Head of caudate nucleus (tissue), 42 donors: ENCODE results near the gene ZFHX2.

Experiments used
- DNase-seq, 42 donors: peaks; one replicate each; pipeline versions ENCODE4 v3.0.0 to v3.0.0-alpha.2; 2020 to 2021; ENCODE audit warnings: mixed read lengths in 7 of 42
- intact Hi-C: fragments of 100-400 bp; cut with DNase I; formaldehyde crosslinking; loops from one replicate; pipeline ENCODE4 v1.15.0; 2022

ZFHX2 gene

GRCh38 chr14:23532658-23533057 lies 18.9 kb downstream of the ZFHX2 start:
- no peak for DNase-seq
- intact Hi-C loops, result no loop called here

- DNase-seq, result no peak
- intact Hi-C loops, result no loop called here
These were observed 20.2 kb downstream of the ZFHX2 start for GRCh38 chr14:23531391-23531790.

DNA sequence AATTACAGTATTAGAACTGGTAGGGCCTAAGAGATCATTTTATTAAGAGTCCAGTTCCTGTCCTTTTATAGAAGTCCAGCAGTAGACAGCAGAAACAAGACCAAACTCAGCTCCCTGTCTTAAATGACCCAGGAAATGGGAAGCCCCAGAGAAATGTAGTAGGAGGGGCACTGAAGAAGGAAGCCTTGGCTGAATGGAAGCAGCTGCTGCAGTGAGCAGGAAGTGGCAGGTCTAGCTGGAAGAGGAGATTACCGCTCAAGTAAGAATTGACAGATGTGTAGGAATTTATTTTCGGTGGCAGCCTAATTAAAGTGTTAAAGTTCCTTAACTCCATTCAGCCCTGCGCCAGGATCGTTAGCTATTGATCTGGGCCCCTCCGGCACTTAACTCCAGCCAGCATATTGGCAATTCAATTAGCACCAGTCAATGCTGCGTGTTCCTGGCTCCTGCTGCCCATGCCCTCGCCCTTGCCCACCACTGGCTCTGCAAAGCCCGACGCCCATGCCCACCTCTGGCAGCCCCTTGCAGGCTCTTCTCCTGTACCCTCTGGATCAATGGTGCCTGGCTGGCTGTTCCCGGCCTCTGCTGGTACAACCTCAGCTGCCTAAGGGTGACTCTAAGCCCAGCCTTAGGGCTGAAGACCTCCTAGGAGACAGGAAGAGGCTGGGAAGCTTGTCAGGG lies 21.1 kb downstream of the ZFHX2 start:
- intact Hi-C loops, result no loop called here
- peak in 1 of 42 donors; percentile 15 for DNase-seq

GRCh38 chr14:23529016-23529415 lies 22.5 kb downstream of the ZFHX2 start:
- no peak for DNase-seq
- intact Hi-C loops, result no loop called here

GRCh38 chr14:23528555-23528954 lies 23.0 kb downstream of the ZFHX2 start:
- peak in 8 of 42 donors; percentile 35 to 59 (median 44) for DNase-seq
- intact Hi-C loops, result no loop called here

DNA sequence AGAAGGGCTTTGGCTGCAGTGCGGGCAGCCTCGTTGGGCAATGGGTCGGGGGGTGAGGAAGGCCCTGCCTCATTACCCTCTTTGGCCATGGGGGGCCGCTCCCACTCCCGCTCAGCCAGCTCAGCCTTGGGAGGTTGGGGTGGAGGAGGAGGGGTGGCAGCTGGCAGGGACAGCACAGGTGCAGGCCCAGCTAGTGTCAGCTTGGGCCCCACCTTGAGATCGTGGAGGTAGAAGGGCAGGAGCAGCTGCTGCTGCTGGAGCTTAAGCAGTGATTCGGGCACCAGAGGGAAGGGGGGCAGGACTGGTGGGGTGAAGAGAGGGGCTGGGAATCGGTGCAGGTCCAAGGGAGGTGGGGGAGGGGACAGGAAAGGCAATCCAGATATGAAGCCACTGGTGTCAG lies 26.0 kb downstream of the ZFHX2 start:
- peak in 1 of 42 donors; percentile 16 for DNase-seq
- intact Hi-C loops, result no loop called here

- intact Hi-C loops, result no loop called here
- DNase-seq, result peak in 1 of 42 donors; percentile 20
These were observed 26.6 kb downstream of the ZFHX2 start for GRCh38 chr14:23524954-23525353.

- intact Hi-C loops, result no loop called here
- peak in 1 of 42 donors; percentile 15 for DNase-seq
These were observed 28.1 kb downstream of the ZFHX2 start for GRCh38 chr14:23523229-23524016.

DNA sequence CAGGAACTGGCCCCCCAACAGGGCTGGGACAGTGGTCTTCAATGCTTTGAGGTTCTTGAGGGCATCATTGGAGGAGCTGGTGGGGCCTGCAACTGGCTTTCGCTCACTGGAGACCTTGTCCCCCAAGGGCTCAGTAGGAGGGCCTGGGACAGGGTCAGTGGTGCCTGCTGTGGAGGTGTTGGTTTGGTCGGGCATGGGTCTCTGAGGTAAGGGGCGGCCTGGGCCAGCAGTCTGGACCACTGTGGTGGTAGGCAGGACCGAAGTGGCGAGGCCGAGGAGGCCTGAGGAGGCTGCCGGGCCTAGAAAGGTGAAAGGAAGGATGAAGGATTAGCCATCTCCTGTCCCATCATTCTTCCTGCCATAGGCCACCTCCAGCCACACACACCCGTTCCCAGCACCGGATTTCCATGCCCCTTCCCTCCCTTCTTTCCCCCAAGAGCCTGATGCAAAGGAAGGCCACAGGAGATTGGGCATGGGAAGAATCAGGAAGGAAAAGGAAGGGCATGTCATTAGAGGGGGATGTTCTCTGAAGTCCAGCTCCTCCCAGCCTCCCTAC lies 28.8 kb downstream of the ZFHX2 start:
- DNase-seq, result no peak
- intact Hi-C loops, result no loop called here

DNA sequence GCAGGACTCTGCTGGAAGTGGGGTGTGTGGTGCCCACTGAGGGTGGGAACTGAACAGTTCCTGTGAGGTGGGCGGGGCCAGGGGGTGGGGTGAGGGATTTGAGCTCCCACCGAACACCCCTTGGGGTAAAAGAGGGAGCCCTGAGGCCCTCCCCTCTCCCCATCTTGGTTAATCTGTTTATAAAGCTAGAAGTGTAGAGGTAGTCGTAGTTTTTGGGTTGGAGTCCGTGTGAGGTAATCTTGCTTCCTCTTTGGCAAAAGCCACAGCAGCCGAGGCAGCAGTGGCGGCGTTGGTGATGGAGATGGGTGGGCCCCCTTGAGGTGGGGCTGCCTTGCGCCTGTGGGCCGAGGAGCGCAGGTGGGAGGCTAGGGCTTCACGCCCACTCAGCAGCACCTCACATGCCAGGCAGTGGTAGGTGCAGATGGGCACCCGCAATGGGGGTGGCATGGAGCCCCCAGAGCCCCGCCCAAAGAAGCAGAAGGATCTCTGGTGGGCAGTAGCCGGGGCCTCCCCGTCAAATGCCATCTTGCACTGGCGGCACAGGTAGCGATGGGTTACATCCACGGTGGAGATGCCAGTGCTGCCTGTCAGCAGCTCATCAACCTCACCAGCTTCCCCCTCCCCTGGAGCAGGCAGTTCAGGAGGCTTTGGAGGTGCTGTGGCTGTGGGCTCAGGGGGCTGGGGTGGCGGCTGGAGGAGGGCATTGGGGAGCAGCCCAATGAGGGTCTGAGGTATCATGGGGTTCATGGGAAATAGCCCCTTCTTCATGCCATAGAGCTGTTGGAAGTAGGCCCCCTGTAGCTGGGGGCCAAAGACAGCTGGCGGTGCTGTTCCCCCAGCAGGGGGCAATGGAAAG lies 29.6 kb downstream of the ZFHX2 start:
- peak in 1 of 42 donors; percentile 25 for DNase-seq

DNA sequence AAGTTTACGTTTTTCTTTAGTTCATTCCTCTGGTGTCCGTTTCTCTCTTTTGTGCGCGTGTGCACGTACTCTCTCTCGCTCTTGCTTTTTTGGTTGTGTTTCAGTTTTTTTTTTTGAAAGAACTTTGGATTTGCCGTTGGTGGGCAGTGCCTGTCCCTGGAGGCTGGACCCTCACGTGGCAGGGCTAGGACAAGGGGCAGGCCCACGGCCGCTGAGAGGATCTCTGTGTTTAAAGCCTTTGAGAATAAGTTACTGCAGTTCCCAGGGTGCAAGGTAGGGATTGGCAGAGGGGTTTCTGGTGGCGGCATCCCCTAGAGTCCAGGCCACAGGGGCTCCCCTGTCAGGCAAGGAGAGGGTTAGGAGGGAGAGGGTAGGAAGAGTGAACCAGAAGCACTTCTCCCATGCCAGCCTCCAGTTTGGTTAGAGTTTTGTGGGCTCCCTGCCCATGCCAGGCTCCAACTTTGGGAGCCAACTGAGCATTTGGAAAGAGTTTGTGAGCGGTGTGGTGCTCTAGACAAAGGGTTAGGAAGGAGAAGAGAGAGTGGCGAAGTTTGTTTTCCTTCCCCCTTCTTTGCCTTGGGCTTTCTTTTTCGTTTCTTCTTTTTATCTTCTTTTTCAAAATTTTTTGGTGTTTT lies 30.5 kb downstream of the ZFHX2 start:
- intact Hi-C loops, result no loop called here
- DNase-seq, result peak in 2 of 42 donors; percentile 37 to 42

More for the DNA sequence above, 29.6 kb downstream of the ZFHX2 start:
- intact Hi-C loops, result no loop called here

GRCh38 chr14:23518709-23519108 lies 32.9 kb downstream of the ZFHX2 start:
- intact Hi-C loops, result no loop called here
- DNase-seq, result peak in 1 of 42 donors; percentile 48

GRCh38 chr14:23517650-23518326 lies 33.8 kb downstream of the ZFHX2 start:
- intact Hi-C loops, result no loop called here
- peak in 1 of 42 donors; percentile 30 for DNase-seq

- peak in 37 of 42 donors; percentile 38 to 84 (median 63) for DNase-seq
- intact Hi-C loops, result no loop called here
These were observed 37.0 kb downstream of the ZFHX2 start for GRCh38 chr14:23514644-23514957.

GRCh38 chr14:23513818-23514643 lies 37.5 kb downstream of the ZFHX2 start:
- intact Hi-C loops, result no loop called here
- DNase-seq, result peak in 21 of 42 donors; percentile 22 to 72 (median 44)

DNA sequence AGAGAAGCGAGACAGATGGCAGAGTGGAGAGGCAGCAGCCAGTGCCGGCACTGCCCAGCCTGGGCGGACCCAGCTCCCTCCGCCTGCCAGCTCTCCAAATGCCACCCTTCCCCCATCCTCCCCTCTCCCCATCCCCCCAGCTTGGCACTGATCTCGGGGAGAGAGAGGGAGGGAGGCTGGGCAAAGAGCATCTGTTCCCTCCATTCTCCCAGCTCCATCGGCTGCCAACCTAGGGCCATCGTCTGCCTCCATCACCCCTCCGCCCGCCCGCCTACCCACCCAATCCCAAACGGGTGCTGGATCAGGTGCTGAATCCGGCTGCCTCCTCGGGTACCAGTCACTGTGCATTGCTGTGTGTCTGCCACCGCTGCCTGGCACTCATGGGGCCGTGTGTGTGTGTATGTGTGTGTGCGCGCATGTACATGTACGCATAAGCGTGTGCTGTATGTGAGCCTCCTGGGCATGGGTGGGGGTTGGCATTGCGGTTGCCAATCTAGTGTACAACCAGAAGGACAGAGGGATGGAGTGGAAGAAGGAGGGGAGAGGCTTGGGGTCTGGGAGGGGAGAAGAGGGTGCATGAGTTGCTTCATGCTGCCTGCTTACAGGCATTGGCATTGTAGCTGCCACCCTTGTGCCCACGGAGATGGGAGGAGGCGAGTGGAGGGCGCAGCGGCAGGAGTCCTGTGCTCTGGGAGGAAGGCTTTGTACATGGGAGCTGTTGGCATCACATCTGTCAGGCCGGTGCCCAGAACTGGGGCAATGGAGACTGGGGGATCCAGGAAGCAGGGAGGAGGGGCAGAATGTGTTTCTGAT lies 38.4 kb downstream of the ZFHX2 start:
- peak; percentile 80 to 95 (median 90) for DNase-seq

GRCh38 chr14:23512156-23512555 lies 39.4 kb downstream of the ZFHX2 start:
- intact Hi-C loops, result no loop called here
- peak in 36 of 42 donors; percentile 31 to 73 (median 56) for DNase-seq

More for the DNA sequence above, 38.4 kb downstream of the ZFHX2 start:
- intact Hi-C loops, result no loop called here
